Retinal pigment epithelial cell (primary cell): ENCODE data around the gene TOMM20L.

Source experiments
- DNase-seq: peaks from one replicate; pipeline ENCODE4 v3.0.0-alpha.2; 2010; ENCODE audit warnings: low read depth
- H3K4me3 ChIP-seq: 2 replicates; pipeline ENCODE4 v1.5.1; 2011; ENCODE audit warnings: mild to moderate bottlenecking, low read length, control low read depth, moderate library complexity
- CTCF ChIP-seq: conservative IDR thresholded peaks from 2 replicates; pipeline ENCODE4 v1.5.1; 2011; ENCODE audit warnings: low read depth, low read length, control low read depth, inconsistent platforms

Gene TOMM20L

GRCh38 chr14:58427281-58428117 lies 31.8 kb downstream of the TOMM20L start, which contains the start of the genes KIAA0586 and TIMM9:
KIAA0586 (plus strand) TSS chr14:58427719; CDS start chr14:58428265, 546 bp downstream.
TIMM9 (minus strand) TSS chr14:58427531; CDS start chr14:58411945, 15,586 bp downstream.
- no peak for TF ChIP-seq CTCF
- H3K4me3 ChIP-seq = peak within 1 kb of the TSS; percentile 74
- peak; percentile 94 for DNase-seq

- peak overlapping the region; percentile 74 for H3K4me3 ChIP-seq
- no peak for TF ChIP-seq CTCF
- peak; percentile 11 for DNase-seq
Measured at GRCh38 chr14:58428118-58428683, 32.5 kb downstream of the TOMM20L start.

- TF ChIP-seq CTCF = no peak
- no peak overlapping the region for H3K4me3 ChIP-seq
- DNase-seq = no peak
Measured at GRCh38 chr14:58430156-58430555, 34.4 kb downstream of the TOMM20L start.

- no peak for DNase-seq
- no peak overlapping the region for H3K4me3 ChIP-seq
- no peak for TF ChIP-seq CTCF
Measured at GRCh38 chr14:58439476-58439875, 43.7 kb downstream of the TOMM20L start.

GRCh38 chr14:58444627-58445026 lies 48.9 kb downstream of the TOMM20L start:
- no peak for DNase-seq
- H3K4me3 ChIP-seq = no peak overlapping the region
- TF ChIP-seq CTCF = no peak

- DNase-seq = no peak
- no peak overlapping the region for H3K4me3 ChIP-seq
- no peak for TF ChIP-seq CTCF
Measured at GRCh38 chr14:58455593-58456265, 60.0 kb downstream of the TOMM20L start.
